SK-N-SH (cell line): Measurements from ENCODE around the gene TEAD1. TPM values are rescaled to one million over a fixed set of nuclear protein-coding genes. Genes with fewer than 3 reads are reported as not detected.

Source experiments
- CTCF ChIA-PET: fragments of 300-600, 350-600 bp; formaldehyde crosslinking; extraction: SDS; loops from one replicate; lab custom pipeline; 2021; lab: Yijun Ruan, JAX
- POLR2A ChIA-PET: fragments of 350-600 bp; sonication (Branson Sonifier 250); formaldehyde crosslinking; extraction: SDS; loops from one replicate; lab custom pipeline; 2020; ENCODE audit warnings: antibody characterized with exemption, inconsistent platforms; lab: Yijun Ruan, JAX
- DNase-seq: peaks from one replicate; pipeline ENCODE4 v3.0.0; 2012
- H2AFZ ChIP-seq: fragments of 200-600 bp; sonication (generic); 2 replicates; pipeline ENCODE4 v1.8.1; 2016; ENCODE audit warnings: antibody characterized with exemption, mild to moderate bottlenecking, low read depth
- H3F3A ChIP-seq: fragments of 200-600 bp; sonication (generic); replicated peaks from 2 replicates; pipeline ENCODE3; 2016; ENCODE audit warnings: antibody characterized with exemption, mild to moderate bottlenecking; ENCODE audit not compliant: insufficient read depth
- H3K27ac ChIP-seq, 2 experiments: fragments of 200-500 bp in 1 of 2; fragments of 200-600 bp in 1 of 2; sonication (Bioruptor generic) in 1 of 2; sonication (generic), shearing (Covaris generic) in 1 of 2; 2 replicates each; pipeline versions ENCODE4 v1.5.1 to v1.6.1; 2014 to 2016; ENCODE audit warnings: low read depth in 2 of 2, inconsistent platforms in 1 of 2, low read length in 1 of 2, mild to moderate bottlenecking in 1 of 2, mixed read lengths in 1 of 2
- H3K27me3 ChIP-seq: fragments of 200-600 bp; sonication (generic), shearing (Covaris generic); 2 replicates; pipeline ENCODE4 v1.6.1; 2016; ENCODE audit warnings: mixed run types; ENCODE audit not compliant: insufficient read depth
- H3K36me3 ChIP-seq, 2 experiments: fragments of 200-500 bp in 1 of 2; fragments of 200-600 bp in 1 of 2; sonication (Bioruptor generic) in 1 of 2; sonication (generic) in 1 of 2; replicated peaks in 1 of 2; 2 replicates each; pipeline versions ENCODE3 to v1.5.1; 2014 to 2016; ENCODE audit warnings: low read length in 1 of 2, mild to moderate bottlenecking in 1 of 2; ENCODE audit not compliant: insufficient read depth in 2 of 2, control insufficient read depth in 1 of 2
- H3K4me1 ChIP-seq, 2 experiments: fragments of 200-500 bp in 1 of 2; fragments of 200-600 bp in 1 of 2; sonication (Bioruptor generic) in 1 of 2; sonication (generic), shearing (Covaris generic) in 1 of 2; 2 replicates each; pipeline versions ENCODE4 v1.5.1 to v1.6.1; 2014 to 2016; ENCODE audit warnings: low read depth in 1 of 2, low read length in 1 of 2, mixed run types in 1 of 2; ENCODE audit not compliant: insufficient read depth in 2 of 2, control insufficient read depth in 1 of 2
- H3K4me2 ChIP-seq: fragments of 200-600 bp; sonication (generic), shearing (Covaris generic); 2 replicates; pipeline ENCODE4 v1.6.1; 2017; ENCODE audit warnings: mixed run types
- H3K4me3 ChIP-seq, 2 experiments: fragments of 200-500 bp in 1 of 2; fragments of 200-600 bp in 1 of 2; sonication (Bioruptor generic) in 1 of 2; sonication (generic), shearing (Covaris generic) in 1 of 2; 2 replicates each; pipeline versions ENCODE4 v1.5.1 to v1.8.1; 2014 to 2016; ENCODE audit warnings: low read depth in 2 of 2, inconsistent platforms in 1 of 2, low read length in 1 of 2, mild to moderate bottlenecking in 1 of 2, mixed read lengths in 1 of 2, moderate library complexity in 1 of 2
- H3K79me2 ChIP-seq: fragments of 200-600 bp; sonication (generic); 2 replicates; pipeline ENCODE4 v1.8.1; 2017; ENCODE audit warnings: mild to moderate bottlenecking; ENCODE audit not compliant: insufficient read depth
- H3K9ac ChIP-seq: fragments of 200-600 bp; sonication (generic); 2 replicates; pipeline ENCODE4 v1.6.1; 2017; ENCODE audit warnings: mixed run types
- H3K9me2 ChIP-seq: fragments of 200-600 bp; sonication (generic); 2 replicates; pipeline ENCODE4 v1.6.1; 2017; ENCODE audit warnings: mixed run types
- H3K9me3 ChIP-seq: fragments of 200-600 bp; sonication (generic); 2 replicates; pipeline ENCODE4 v1.6.1; 2017; ENCODE audit warnings: mixed run types, mild to moderate bottlenecking, moderate library complexity
- H4K20me1 ChIP-seq: fragments of 200-600 bp; sonication (generic); 2 replicates; pipeline ENCODE4 v1.6.1; 2017; ENCODE audit warnings: mild to moderate bottlenecking, mixed run types; ENCODE audit not compliant: insufficient read depth
- EZH2phosphoT487 ChIP-seq: fragments of 200-600 bp; sonication (generic); IDR thresholded peaks from 2 replicates; pipeline ENCODE4 v1.6.1; 2017; ENCODE audit warnings: low read depth, mixed run types, mild to moderate bottlenecking, antibody characterized with exemption, moderate library complexity, borderline replicate concordance
- FOXJ3 ChIP-seq: sonication (generic); formaldehyde crosslinking; IDR thresholded peaks from 2 replicates; pipeline ENCODE4 v1.5.1; 2020; ENCODE audit warnings: mild to moderate bottlenecking, missing genetic modification reagents
- GABPA ChIP-seq: IDR thresholded peaks from 2 replicates; pipeline ENCODE4 v1.4.0; 2012; ENCODE audit warnings: low read depth, mild to moderate bottlenecking
- MEF2A ChIP-seq: IDR thresholded peaks from 2 replicates; pipeline ENCODE4 v1.4.0; 2012; ENCODE audit warnings: low read depth, borderline replicate concordance
- MXI1 ChIP-seq: IDR thresholded peaks from 2 replicates; pipeline ENCODE4 v1.6.1; 2012; ENCODE audit warnings: mild to moderate bottlenecking, low read depth, low read length, improper control_type of control experiment
- NRF1 ChIP-seq: IDR thresholded peaks from 2 replicates; pipeline ENCODE4 v1.6.1; 2012; ENCODE audit warnings: low read depth, mild to moderate bottlenecking, low read length
- PBX3 ChIP-seq: IDR thresholded peaks from 2 replicates; pipeline ENCODE4; 2012
- POLR2AphosphoS5 ChIP-seq: IDR thresholded peaks from 2 replicates; pipeline ENCODE4 v1.6.1; 2012; ENCODE audit warnings: low read depth, low read length
- RXRA ChIP-seq: IDR thresholded peaks from 2 replicates; pipeline ENCODE4 v1.4.0; 2012; ENCODE audit warnings: low read depth, mild to moderate bottlenecking, borderline replicate concordance
- SMC3 ChIP-seq: IDR thresholded peaks from 2 replicates; pipeline ENCODE4 v1.6.1; 2012; ENCODE audit warnings: low read depth, low read length, improper control_type of control experiment
- TCF12 ChIP-seq: IDR thresholded peaks from 2 replicates; pipeline ENCODE4 v1.4.0; 2012
- ZBTB33 ChIP-seq: IDR thresholded peaks from 2 replicates; pipeline ENCODE4 v1.4.0; 2012; ENCODE audit warnings: low read depth, borderline replicate concordance
- WGBS: methylation state at CpG from one replicate; pipeline ENCODE4 v1.1.6; 2017; ENCODE audit warnings: low lambda C conversion rate; 5-methylcytosine and 5-hydroxymethylcytosine counted together
- polyA plus RNA-seq, 3 experiments: library from polyadenylated mRNA; depleted of rRNA; stranded (reverse); fragments of >200 nt; gene quantifications; 2 replicates each; pipeline ENCODE4 v1.2.3, GENCODE V29; 2012
- TF ChIP-seq, protein P1 (sequence below): IDR thresholded peaks from 2 replicates; pipeline ENCODE4 v1.4.0; 2012; ENCODE audit warnings: low read depth

Gene TEAD1
- polyA plus RNA-seq, 1 of the 3 experiments (the other 2 are of a cell fraction), result 31.2 TPM

DNA sequence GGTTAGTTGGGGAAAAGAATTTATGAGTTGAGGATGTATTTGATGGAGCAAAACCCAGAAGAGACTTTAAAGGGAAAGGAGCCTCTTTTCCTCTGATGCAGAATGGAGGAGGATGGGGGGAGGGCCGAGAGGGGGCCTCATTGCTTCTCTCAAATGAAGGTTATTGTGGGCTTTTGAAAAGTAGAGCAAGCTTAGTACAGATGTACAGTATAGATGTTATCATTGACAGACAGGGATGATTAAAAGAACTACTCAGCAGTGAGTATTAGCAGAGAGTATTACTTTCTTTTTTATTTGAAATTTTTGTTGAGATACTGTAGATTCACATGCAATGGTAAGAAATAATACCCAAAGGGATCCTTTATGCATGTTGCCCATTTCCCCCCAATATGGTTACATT is 98.1 kb downstream of the TEAD1 start:
- no peak for DNase-seq
- peak overlapping the region; percentile 16 to 90; a peak in 3 of 4 replicates for H3K27ac ChIP-seq
- H3K27me3 ChIP-seq, result no peaks in the 10 kb centered on the region
- H3K9me3 ChIP-seq, result no peaks in the 10 kb centered on the region
- H3K36me3 ChIP-seq, result no peaks in the 10 kb centered on the region
- peaks cover 99% of the 10 kb centered on the region for H3K79me2 ChIP-seq
- no peaks in the 10 kb centered on the region for H3K9me2 ChIP-seq
- H3F3A ChIP-seq, result peaks cover 34% of the 10 kb centered on the region
- no peak overlapping the region for H3K9ac ChIP-seq
- H3K4me1 ChIP-seq, result peaks cover 39 to 56% of the 10 kb centered on the region in 2 experiments
- TF ChIP-seq PBX3 (peak; percentile 28; the same call in 1 of the 2 replicates), POLR2AphosphoS5 (no peak)
- ChIA-PET CTCF (no interaction called here), POLR2A (no interaction called here)
- no peak overlapping the region for H2AFZ ChIP-seq
- WGBS, result 79% methylated on average over 1 of the region's 1 CpG
- H3K4me2 ChIP-seq, result peak overlapping the region; percentile 31
- peaks cover 36% of the 10 kb centered on the region for H4K20me1 ChIP-seq
- H3K4me3 ChIP-seq, result no peak overlapping the region

GRCh38 chr11:12773591-12773990 is 99.4 kb downstream of the TEAD1 start:
- peaks cover 38 to 45% of the 10 kb centered on the region in 2 experiments for H3K4me1 ChIP-seq

More at GRCh38 chr11:12773591-12773990, 99.4 kb downstream of the TEAD1 start:
- Histone ChIP-seq H3K9me3 (no peaks in the 10 kb centered on the region), H2AFZ (no peak overlapping the region), H3K9me2 (no peaks in the 10 kb centered on the region), H3K4me2 (no peak overlapping the region), H4K20me1 (peaks cover 48% of the 10 kb centered on the region), H3F3A (peaks cover 30% of the 10 kb centered on the region), H3K79me2 (peaks cover 99% of the 10 kb centered on the region), H3K4me3 (no peak overlapping the region), H3K9ac (no peak overlapping the region), H3K27me3 (no peaks in the 10 kb centered on the region), H3K27ac (peak overlapping the region in 1 of 2 experiments; percentile 90; a peak in 1 of 4 replicates), H3K36me3 (no peaks in the 10 kb centered on the region)
- no peak for DNase-seq
- no peak for TF ChIP-seq GABPA
- TF ChIP-seq MEF2A, result no peak
- no peak for TF ChIP-seq PBX3
- TF ChIP-seq, protein P1, sequence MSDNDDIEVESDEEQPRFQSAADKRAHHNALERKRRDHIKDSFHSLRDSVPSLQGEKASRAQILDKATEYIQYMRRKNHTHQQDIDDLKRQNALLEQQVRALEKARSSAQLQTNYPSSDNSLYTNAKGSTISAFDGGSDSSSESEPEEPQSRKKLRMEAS, result no peak
- no peak for TF ChIP-seq EZH2phosphoT487
- no peak for TF ChIP-seq NRF1
- no peak for TF ChIP-seq SMC3
- no peak for TF ChIP-seq FOXJ3 (CRISPR knock-in tag)
- TF ChIP-seq MXI1, result no peak
- TF ChIP-seq ZBTB33, result no peak
- no peak for TF ChIP-seq TCF12
- TF ChIP-seq RXRA, result no peak
- no peak for TF ChIP-seq POLR2AphosphoS5
- ChIA-PET CTCF (interaction anchor here (1.8 kb wide), 1 partner anchor 16 kb away, joined by 5 read pairs; no protein-coding TSS in a partner anchor), POLR2A (no interaction called here)
- WGBS, result 68% methylated on average over 2 of the region's 2 CpGs
